ENCODE measurements around the gene NPIPA2.
"Not testable (repeated sequence)": the region's sequence is repeated elsewhere in the genome, so short reads cannot be mapped to it uniquely, and the experiment has no call there.

Gene NPIPA2

DNA sequence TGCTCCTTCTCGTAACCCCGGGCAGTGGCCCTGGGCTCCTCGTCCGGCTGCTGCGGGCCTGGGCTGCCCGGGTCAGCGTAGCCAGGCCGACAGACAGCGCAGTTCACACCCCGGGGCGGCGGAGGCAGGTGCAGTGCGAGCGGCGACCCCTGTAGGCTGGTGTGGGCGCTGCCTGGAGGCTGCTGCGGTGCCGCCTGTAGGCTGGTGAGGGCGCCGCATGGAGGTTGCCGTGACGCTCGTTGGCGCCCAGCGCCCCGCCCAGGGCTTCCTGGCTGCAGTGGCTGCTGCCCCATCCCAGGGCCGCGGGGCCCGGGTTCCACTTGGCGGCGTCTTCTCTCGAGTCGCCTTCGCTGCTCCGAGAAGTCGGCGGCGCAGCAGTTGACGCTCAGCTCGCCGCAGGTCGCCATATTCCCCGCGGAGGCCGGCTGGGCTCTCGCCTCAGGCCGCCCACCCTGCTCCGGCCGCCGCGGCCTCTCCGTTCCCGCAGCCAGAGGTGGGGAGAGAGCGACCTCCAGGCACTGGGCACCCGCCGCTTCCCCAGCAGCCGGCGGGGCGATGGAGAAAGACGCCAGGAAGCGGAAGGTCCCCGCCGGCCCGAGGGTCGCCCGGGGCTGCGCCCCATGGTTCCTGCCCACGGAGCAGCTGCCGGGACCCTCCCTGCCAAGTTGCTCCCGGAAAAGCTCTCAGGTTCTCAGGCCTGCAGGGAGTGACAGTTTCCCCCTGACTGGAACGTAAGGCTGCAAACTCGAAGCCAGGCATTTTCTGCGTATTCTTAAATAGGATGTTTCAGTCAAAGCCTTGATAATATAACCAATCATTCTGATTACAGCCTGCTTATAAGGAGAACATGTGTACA is at the start of gene NPIPA2:
Gene NPIPA2, plus strand, starts transcription at position 261 of the 856 bp plus-strand sequence. CDS start 5,533 bp downstream, outside the sequence.
- DNase-seq (ENCODE audit: low spot score): not testable (repeated sequence)

DNA sequence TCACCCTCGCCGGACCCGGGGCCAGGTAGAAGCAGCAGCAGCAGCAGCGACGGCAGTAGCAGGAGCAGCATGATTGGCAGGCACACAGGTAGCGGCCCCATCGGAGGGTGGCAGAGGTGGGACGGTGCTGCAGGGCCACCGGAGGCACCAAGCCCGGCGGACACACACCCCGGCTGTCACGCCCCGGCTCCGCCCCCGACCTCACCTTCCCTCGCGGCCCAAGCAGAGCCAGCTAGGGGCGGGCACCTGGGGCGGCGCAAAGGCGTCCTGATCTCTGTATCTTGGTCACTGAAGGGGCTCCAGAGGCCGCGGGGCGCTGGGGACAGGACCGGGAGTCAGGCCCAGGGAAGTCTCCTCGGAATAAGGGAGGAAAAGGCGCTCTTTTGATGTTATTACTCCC is 48.2 kb upstream of the NPIPA2 start, which contains the start of gene PLA2G10:
Gene PLA2G10, minus strand, starts transcription at position 180 of the 400 bp plus-strand sequence. Its CDS starts 79 bp downstream, at position 101.
- DNase-seq (ENCODE audit: low spot score): not testable (repeated sequence)

DNA sequence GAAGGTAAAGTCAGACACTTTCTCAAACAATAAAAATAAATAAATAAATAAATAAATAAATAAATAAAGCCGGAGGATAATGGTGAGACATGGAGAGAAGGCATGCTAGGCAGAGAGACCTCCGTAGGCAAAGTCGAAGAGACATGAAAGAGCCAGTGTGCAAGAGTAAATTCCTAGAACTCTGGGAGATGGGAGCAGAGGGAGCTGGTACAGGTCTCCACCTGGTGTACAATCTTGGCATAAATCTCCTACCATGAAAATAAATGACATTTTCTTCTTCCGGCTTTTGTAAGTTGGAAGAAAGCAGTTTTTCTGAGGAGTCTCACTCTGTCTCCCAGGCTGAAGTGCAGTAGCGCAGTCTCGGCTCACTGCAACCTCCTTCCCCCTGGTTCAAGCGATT is 40.5 kb upstream of the NPIPA2 start:
- not testable (repeated sequence) for DNase-seq (ENCODE audit: low spot score)

DNA sequence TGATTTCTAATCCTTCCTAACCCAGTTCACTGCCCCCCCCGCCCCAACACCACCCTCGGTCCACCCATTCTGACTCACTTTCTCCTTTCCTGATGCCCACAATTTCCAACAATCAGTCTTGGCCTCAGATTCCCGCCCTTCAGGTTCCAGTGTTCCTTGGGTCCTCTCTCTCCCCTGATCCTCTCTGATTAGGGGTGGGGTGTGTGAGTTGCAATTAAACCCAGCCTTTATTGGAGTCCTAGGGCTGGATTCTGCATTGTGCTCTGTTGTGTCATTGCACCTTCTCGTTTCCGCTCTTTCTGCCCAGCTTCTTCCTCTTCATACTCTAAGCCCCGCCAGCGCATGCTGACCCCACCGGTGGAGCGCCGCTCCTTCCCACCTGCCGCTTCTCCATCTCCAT is 39.7 kb upstream of the NPIPA2 start:
- not testable (repeated sequence) for DNase-seq (ENCODE audit: low spot score)

DNA sequence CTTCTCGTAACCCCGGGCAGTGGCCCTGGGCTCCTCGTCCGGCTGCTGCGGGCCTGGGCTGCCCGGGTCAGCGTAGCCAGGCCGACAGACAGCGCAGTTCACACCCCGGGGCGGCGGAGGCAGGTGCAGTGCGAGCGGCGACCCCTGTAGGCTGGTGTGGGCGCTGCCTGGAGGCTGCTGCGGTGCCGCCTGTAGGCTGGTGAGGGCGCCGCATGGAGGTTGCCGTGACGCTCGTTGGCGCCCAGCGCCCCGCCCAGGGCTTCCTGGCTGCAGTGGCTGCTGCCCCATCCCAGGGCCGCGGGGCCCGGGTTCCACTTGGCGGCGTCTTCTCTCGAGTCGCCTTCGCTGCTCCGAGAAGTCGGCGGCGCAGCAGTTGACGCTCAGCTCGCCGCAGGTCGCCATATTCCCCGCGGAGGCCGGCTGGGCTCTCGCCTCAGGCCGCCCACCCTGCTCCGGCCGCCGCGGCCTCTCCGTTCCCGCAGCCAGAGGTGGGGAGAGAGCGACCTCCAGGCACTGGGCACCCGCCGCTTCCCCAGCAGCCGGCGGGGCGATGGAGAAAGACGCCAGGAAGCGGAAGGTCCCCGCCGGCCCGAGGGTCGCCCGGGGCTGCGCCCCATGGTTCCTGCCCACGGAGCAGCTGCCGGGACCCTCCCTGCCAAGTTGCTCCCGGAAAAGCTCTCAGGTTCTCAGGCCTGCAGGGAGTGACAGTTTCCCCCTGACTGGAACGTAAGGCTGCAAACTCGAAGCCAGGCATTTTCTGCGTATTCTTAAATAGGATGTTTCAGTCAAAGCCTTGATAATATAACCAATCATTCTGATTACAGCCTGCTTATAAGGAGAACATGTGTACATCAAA is 38.9 kb upstream of the NPIPA2 start, which contains the start of gene NPIPA3:
Gene NPIPA3, plus strand, starts transcription at position 256 of the 856 bp plus-strand sequence. CDS start 5,533 bp downstream, outside the sequence.
- DNase-seq (ENCODE audit: low spot score): not testable (repeated sequence)

DNA sequence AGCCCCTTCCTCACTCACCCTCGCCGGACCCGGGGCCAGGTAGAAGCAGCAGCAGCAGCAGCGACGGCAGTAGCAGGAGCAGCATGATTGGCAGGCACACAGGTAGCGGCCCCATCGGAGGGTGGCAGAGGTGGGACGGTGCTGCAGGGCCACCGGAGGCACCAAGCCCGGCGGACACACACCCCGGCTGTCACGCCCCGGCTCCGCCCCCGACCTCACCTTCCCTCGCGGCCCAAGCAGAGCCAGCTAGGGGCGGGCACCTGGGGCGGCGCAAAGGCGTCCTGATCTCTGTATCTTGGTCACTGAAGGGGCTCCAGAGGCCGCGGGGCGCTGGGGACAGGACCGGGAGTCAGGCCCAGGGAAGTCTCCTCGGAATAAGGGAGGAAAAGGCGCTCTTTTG is 9.1 kb upstream of the NPIPA2 start:
- not testable (repeated sequence) for DNase-seq (ENCODE audit: low spot score)

DNA sequence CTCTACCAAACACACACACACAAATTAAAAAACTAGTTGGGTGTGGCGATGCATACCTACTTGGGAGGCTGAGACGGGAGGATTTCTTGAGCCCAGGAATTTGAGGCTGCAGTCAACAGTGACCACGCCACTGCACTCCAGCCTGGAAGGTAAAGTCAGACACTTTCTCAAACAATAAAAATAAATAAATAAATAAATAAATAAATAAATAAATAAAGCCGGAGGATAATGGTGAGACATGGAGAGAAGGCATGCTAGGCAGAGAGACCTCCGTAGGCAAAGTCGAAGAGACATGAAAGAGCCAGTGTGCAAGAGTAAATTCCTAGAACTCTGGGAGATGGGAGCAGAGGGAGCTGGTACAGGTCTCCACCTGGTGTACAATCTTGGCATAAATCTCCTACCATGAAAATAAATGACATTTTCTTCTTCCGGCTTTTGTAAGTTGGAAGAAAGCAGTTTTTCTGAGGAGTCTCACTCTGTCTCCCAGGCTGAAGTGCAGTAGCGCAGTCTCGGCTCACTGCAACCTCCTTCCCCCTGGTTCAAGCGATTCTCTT is 1.4 kb upstream of the NPIPA2 start:
- not testable (repeated sequence) for DNase-seq (ENCODE audit: low spot score)

DNA sequence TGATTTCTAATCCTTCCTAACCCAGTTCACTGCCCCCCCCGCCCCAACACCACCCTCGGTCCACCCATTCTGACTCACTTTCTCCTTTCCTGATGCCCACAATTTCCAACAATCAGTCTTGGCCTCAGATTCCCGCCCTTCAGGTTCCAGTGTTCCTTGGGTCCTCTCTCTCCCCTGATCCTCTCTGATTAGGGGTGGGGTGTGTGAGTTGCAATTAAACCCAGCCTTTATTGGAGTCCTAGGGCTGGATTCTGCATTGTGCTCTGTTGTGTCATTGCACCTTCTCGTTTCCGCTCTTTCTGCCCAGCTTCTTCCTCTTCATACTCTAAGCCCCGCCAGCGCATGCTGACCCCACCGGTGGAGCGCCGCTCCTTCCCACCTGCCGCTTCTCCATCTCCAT is 539 bp upstream of the NPIPA2 start:
- not testable (repeated sequence) for DNase-seq (ENCODE audit: low spot score)

DNA sequence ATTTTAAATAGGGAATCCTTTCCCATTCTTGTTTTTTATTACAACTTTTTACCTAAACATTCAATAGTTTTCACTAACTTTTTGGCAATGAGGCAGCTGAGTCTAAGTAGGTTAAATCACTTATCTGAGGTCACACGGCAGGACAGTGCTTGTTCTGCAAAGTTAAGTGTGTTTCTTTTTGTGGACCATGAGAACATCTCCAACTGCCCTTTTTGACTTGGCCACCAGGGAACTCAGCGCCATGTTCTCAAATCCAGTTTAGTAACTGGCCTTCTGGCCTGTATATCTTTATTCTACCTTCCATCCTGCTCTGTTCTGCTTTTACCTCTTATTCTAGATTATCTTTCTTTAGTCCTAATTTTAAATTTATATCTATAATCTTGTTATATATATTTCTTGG is 31.3 kb downstream of the NPIPA2 start:
- DNase-seq (ENCODE audit: low spot score): not testable (repeated sequence)

DNA sequence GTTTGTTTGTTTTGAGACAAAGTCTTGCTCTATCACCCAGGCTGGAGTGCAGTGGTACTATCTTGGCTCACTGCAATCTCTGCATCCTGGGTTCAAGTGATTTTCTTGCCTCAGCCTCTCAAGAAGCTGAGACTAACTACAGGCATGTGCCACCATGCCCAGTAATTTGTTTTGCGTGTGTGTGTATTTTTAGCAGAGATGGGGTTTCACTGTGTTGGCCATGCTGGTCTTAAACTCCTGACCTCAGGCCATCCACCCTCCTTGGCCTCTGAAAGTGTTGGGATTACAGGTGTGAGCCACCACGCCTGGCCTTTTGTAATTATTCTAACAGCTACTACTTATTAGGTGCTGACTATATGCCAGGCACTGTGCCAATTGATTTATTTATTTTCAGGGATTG is 33.3 kb downstream of the NPIPA2 start:
- DNase-seq (ENCODE audit: low spot score): not testable (repeated sequence)

DNA sequence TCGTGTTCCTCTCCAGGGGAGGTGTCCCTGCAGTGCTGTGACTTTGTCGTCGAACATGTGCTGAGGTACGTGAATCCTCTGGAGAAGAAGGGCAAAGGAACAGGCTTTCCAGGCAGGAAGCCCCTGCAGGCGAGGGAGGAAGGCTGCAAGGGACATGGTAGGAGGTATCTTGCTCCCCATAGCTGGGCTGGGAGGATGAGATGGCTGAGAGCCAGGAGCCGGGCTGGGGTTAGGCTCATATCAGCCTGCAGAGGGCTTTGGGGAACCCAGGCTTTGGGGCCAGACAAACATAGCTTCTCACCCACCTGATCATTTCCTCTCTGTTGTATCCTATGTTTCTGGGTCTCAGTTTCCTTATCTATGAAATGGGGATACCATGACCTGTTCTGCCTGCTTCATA is 34.4 kb downstream of the NPIPA2 start:
- DNase-seq (ENCODE audit: low spot score): not testable (repeated sequence)

DNA sequence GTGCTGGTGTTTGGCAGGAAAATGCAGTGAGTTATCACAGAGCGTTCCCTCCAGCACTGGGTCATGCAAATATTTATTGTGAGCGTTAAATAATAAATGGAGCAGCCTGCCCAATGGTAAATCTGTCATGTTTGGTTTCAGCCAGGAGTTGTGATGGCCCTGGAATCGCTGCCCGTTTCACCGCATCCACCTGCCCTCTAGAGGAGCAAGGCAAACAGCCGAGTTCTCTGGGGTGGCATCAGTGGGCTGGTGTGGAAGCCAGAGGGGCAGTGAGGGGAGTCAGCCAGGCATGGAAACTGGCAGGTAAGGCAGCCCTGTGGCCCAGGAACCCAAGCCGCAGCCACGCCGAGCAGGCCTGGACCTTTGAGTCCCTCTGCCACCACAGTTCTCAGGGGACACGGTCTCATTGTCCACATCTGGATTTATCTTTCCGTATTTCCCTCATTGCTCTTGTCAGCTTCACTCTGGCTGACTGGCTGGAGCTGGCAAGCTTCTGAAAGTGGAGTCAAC is 37.1 kb downstream of the NPIPA2 start:
- DNase-seq (ENCODE audit: low spot score): not testable (repeated sequence)

DNA sequence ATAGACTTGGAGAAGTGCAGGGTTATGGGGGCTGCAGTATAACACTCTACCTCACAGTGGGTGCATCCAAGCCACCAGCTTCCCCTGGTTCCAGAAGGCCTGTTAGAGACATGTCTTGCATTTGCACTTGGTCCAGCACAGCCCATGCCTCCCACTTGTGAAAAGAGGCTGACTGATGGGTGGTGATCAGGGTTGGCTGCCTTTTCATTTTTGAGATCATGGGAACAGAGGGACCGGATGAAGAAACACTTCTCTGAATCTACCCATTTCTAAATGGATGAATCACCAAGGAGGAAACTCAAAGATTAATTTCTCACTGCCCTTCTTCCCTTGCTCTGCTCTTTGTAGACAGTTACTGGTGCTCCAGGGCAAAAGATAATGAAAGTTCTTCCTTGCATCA is 43.8 kb downstream of the NPIPA2 start:
- not testable (repeated sequence) for DNase-seq (ENCODE audit: low spot score)

DNA sequence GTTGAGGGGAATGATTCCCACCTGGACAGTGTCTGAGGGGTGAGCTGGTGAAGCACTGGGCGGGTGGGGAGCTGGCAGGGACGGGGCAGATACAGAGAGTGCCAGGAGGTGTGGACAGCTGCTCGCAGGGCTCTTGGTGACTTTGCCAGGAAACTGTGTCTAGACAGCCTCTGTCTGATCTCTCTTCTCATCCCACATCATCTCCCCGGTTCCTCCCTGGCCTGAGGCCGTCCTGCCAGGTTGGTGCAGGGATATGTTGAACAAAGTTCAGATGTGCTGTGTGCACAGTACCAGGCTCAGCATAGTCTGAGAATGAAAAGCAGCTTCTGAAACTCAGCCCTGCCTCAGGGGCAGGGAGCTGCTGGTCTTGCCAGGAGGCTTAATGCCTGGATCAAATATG is 47.2 kb downstream of the NPIPA2 start:
- DNase-seq (ENCODE audit: low spot score): not testable (repeated sequence)

DNA sequence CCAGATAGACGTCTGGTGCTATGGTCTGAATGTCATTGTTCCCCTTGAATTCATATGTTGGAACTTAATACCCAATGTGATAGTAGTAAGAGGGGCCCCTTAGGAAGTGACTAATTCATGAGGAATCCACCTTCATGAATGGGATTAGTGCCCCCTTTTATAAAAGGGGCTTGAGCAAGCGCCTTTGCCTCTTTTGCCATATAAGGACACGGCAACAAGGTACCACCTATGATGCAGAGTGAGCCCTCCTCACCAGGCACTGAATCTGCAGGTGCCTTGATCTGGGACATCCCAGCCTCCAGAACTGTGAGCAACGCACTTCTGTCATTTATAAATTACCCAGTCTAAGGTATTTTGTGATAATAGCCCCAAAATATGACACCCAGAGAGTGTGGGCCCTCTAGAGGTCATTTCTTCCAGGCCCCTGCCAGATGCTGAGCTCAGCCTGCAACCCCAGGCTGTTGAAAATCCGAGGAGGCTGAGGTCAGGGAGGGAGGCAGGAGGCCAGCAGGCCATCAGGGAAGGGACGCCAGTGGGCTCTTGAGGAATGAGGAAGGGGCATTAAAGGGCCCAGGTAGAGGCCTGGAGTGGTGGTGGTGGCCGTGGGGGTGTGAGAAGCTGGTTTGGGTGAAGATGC is 48.1 kb downstream of the NPIPA2 start:
- DNase-seq (ENCODE audit: low spot score): not testable (repeated sequence)

DNA sequence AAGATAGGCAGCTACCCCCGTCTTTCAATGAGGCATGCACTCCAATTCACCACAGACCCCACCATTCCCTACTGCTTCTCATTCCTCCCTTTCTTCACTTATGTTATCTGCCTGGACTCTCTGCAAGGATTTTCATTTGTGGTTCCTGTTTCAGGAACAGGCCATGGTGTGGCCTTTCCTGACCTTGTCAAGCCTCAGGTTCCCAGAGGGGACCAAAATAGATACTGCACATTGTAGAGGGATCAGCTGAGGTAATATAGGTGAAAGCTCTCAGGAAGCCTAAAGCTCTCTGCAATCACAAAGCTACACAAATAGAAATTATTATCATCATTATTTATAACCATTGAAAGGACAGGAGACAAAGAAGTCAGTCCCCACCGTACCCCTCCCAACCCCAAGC is 50.6 kb downstream of the NPIPA2 start:
- DNase-seq (ENCODE audit: low spot score): not testable (repeated sequence)

DNA sequence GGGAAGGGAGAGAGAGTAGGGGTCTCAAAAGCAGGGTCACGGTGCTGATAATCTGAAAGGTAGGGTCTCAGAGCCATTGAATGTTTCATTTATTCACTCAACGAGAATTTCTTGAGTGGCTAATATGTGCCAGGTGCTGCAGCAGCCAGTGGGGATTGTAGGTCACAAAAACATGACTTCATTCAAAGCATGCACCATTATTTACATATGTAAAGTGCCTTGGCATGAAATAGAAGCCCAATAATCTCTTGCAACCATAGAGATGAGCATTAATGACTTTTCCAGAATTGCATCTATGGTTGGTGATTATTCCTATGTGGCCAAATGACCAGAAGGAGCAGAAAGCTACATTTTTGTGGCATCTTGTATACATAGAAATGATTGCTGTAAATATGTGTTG is 55.2 kb downstream of the NPIPA2 start:
- not testable (repeated sequence) for DNase-seq (ENCODE audit: low spot score)

DNA sequence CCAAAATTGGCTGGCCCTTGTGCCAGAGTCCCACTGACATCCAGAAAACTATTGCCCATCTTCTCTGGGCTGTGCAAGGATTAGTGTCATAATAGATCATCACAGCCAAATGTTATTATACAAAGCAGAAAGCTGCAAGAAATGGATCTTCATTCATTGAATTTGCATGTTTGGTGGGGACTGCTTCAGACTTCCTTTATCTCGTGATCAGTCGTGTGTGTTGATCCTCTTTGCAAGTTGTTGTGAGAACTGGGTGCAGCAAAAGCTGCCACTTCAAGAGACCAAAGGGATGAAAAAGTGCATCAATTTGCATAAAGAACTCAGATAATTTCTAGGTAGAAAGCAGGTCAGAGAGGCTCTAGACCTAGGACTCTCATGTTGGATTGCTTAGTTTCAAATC is 61.2 kb downstream of the NPIPA2 start:
- DNase-seq (ENCODE audit: low spot score): not testable (repeated sequence)

DNA sequence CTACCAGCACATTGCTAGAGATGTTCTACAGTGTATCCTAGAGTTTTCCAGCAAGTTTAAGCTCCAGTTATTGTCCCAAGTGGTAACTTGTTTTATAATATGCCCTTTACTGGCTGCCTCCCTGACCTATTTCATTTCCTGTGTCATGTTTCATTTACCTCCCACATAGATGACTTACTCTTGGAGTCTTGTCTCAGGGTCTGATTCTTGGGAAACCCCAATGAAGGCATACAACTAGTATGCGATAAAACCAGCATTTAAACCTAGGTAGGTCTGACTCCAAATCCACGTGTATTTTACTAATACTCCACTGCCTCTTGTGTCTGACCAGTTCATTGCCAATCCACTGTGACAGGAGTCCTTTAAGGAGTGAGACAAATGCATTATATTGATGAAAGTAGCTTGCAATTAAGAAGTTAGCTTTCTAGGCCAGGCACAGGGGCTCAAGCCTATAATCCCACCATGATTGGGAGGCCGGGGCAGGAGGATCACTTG is 64.9 kb downstream of the NPIPA2 start:
- DNase-seq (ENCODE audit: low spot score): not testable (repeated sequence)

DNA sequence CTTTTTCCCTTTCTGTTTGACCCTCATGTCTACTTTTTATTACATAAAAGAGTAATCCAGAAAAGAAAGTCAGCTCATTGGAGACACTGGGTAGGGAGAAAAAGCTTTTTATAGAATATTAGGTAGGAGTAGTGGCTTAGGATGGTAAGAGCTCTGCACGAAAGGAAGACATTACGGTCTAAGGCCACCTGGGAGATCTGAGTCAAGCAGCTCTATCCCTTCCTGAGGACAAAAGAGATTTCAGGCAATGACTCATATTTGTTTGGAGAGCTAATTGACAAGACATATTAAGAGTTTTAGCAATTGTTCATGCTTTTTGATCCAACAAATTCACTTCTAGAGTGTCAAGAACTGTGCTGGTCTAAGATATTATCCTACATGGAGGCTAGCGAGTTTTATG is 71.6 kb downstream of the NPIPA2 start:
- not testable (repeated sequence) for DNase-seq (ENCODE audit: low spot score)
